ENCODE measurements around the gene SIAH1.
A peak's percentile ranks its signal among the peaks of the same experiment; 100 is the strongest.
"Not testable (repeated sequence)": the region's sequence is repeated elsewhere in the genome, so short reads cannot be mapped to it uniquely, and the experiment has no call there.

SIAH1 gene

GRCh38 chr16:48366165-48367093 lies 18.8 kb downstream of the SIAH1 start:
- TF ChIP-seq ZNF274 (IDR thresholded peaks at IDR 0.05; ENCODE audit: low read depth, low read length) = no peak

GRCh38 chr16:48365601-48366164 lies 19.5 kb downstream of the SIAH1 start:
- H3K4me3 ChIP-seq (ENCODE audit: low read length) = peak overlapping the region; percentile 84
- no peak for TF ChIP-seq ZNF274 (IDR thresholded peaks at IDR 0.05; ENCODE audit: low read depth, low read length)

More at GRCh38 chr16:48366165-48367093, 18.8 kb downstream of the SIAH1 start:
- peak overlapping the region; percentile 84 for H3K4me3 ChIP-seq (ENCODE audit: low read length)

GRCh38 chr16:48365025-48365600 lies 20.1 kb downstream of the SIAH1 start:
- no peak for TF ChIP-seq ZNF274 (IDR thresholded peaks at IDR 0.05; ENCODE audit: low read depth, low read length)
- H3K4me3 ChIP-seq (ENCODE audit: low read length) = peak overlapping the region; percentile 84; the same call in 1 of the 2 replicates

- H3K4me3 ChIP-seq (ENCODE audit: low read length) = no peak overlapping the region
- no peak for TF ChIP-seq ZNF274 (IDR thresholded peaks at IDR 0.05; ENCODE audit: low read depth, low read length)
These were observed 23.6 kb downstream of the SIAH1 start for GRCh38 chr16:48361540-48362144.

GRCh38 chr16:48361012-48361411 lies 24.2 kb downstream of the SIAH1 start:
- H3K4me3 ChIP-seq (ENCODE audit: low read length) = no peak overlapping the region
- no peak for TF ChIP-seq ZNF274 (IDR thresholded peaks at IDR 0.05; ENCODE audit: low read depth, low read length)

- no peak overlapping the region for H3K4me3 ChIP-seq (ENCODE audit: low read length)
- TF ChIP-seq ZNF274 (IDR thresholded peaks at IDR 0.05; ENCODE audit: low read depth, low read length) = no peak
These were observed 25.2 kb downstream of the SIAH1 start for GRCh38 chr16:48359983-48360382.

GRCh38 chr16:48358419-48358818 lies 26.8 kb downstream of the SIAH1 start:
- TF ChIP-seq ZNF274 (IDR thresholded peaks at IDR 0.05; ENCODE audit: low read depth, low read length) = no peak
- no peak overlapping the region for H3K4me3 ChIP-seq (ENCODE audit: low read length)

- no peak overlapping the region for H3K4me3 ChIP-seq (ENCODE audit: low read length)
- no peak for TF ChIP-seq ZNF274 (IDR thresholded peaks at IDR 0.05; ENCODE audit: low read depth, low read length)
These were observed 28.4 kb downstream of the SIAH1 start for GRCh38 chr16:48356633-48357376.

GRCh38 chr16:48354877-48355855 lies 30.0 kb downstream of the SIAH1 start:
- no peak for TF ChIP-seq ZNF274 (IDR thresholded peaks at IDR 0.05; ENCODE audit: low read depth, low read length)

GRCh38 chr16:48354385-48354784 lies 30.8 kb downstream of the SIAH1 start:
- H3K4me3 ChIP-seq (ENCODE audit: low read length) = not testable (repeated sequence)

More at GRCh38 chr16:48354877-48355855, 30.0 kb downstream of the SIAH1 start:
- H3K4me3 ChIP-seq (ENCODE audit: low read length) = no peak overlapping the region

GRCh38 chr16:48353565-48354163 lies 31.5 kb downstream of the SIAH1 start:
- TF ChIP-seq ZNF274 (IDR thresholded peaks at IDR 0.05; ENCODE audit: low read depth, low read length) = no peak
- H3K4me3 ChIP-seq (ENCODE audit: low read length) = no peak overlapping the region

- TF ChIP-seq ZNF274 (IDR thresholded peaks at IDR 0.05; ENCODE audit: low read depth, low read length) = no peak
- H3K4me3 ChIP-seq (ENCODE audit: low read length) = no peak overlapping the region
These were observed 32.4 kb downstream of the SIAH1 start for GRCh38 chr16:48352648-48353390.

Data from GM08714 (cell line).